Stimulated activated naive CD8-positive, alpha-beta T cell treated with anti-CD3 and anti-CD28 coated beads, Interleukin-15, amount 100 ng/mL, for 72 hours (primary cell): ENCODE measurements around the gene GNG11.

Experiments
- ATAC-seq: fragments of 150-1000 bp; cut with Tn5 transposase; 2 replicates; pipeline ENCODE4 v1.10.0; 2021; ENCODE audit warnings: mild to moderate bottlenecking, moderate library complexity
- DNase-seq, 2 donors: peaks; one replicate each; pipeline ENCODE4 v3.0.0; 2021 to 2022
- H3K27ac Mint-ChIP-seq, 2 donors: one replicate each; pipeline ENCODE4 v1.8.0; 2022; ENCODE audit warnings: mild to moderate bottlenecking in 2 of 2, mixed read lengths in 2 of 2, moderate library complexity in 2 of 2
- H3K27me3 Mint-ChIP-seq: one replicate; pipeline ENCODE4 v1.8.0; 2022; ENCODE audit warnings: mixed read lengths
- H3K4me1 Mint-ChIP-seq: one replicate; pipeline ENCODE4 v1.8.0; 2022; ENCODE audit warnings: mild to moderate bottlenecking, mixed read lengths
- H3K4me3 Mint-ChIP-seq, 2 donors: one replicate each; pipeline ENCODE4 v1.8.0; 2022; ENCODE audit warnings: mild to moderate bottlenecking in 2 of 2, mixed read lengths in 2 of 2, moderate library complexity in 1 of 2
- H3K9me3 Mint-ChIP-seq, 2 donors: one replicate each; pipeline ENCODE4 v1.8.0; 2022; ENCODE audit warnings: mixed read lengths in 2 of 2

The GNG11 gene

DNA sequence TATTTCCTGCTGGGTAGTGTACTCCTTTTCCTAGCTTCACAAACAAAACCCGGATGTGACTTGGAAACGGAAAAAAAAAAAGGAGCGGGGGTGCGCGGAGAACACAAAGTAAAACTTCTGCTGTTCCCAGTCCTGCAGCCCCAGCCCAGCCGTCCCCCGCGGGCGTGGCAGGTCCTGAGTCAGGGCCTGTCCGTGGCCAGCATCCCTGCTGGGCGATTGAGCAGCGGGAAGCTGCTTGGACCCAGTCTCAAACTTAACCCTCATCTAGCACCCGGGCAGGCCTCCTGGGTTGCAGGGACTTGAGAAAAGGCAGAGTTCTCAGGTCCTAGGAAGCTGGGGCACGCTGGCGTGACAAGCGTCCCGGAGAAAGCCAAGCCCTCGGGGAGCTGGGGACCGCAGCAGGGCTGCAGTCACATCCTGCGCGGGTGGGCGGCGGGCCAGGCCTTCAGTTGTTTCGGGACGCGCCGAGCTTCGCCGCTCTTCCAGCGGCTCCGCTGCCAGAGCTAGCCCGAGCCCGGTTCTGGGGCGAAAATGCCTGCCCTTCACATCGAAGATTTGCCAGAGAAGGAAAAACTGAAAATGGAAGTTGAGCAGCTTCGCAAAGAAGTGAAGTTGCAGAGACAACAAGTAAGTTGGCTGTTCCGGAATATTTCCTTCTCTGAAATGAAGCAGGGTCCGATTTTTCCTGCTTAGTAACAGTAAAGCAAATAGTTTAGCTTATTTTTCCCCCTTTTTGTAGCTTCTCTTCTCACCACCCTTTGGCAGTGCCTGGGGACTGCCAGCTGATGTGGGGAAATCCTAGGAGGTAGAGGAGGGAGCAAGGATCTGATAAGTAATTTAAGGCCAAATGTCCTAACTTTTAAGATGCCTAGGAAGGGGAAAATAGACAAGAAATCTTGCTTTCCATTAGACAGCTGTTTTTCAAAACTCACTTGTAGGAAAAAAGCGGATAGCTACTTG, at the start of gene GNG11:
TSS of gene GNG11 (plus strand) at position 129 of the 960 bp plus-strand sequence. CDS start at position 532, 403 bp downstream.
- no peaks in the 10 kb centered on the region for H3K9me3 Mint-ChIP-seq
- H3K4me3 Mint-ChIP-seq, result peak within 1 kb of the TSS; percentile 56 to 79
- H3K27me3 Mint-ChIP-seq, result peaks cover 67% of the 10 kb centered on the region
- ATAC-seq, result peak; percentile 91
- no peak within 1 kb of the TSS for H3K27ac Mint-ChIP-seq
- no peaks in the 10 kb centered on the region for H3K4me1 Mint-ChIP-seq
- DNase-seq, result peak; percentile 21 to 29

DNA sequence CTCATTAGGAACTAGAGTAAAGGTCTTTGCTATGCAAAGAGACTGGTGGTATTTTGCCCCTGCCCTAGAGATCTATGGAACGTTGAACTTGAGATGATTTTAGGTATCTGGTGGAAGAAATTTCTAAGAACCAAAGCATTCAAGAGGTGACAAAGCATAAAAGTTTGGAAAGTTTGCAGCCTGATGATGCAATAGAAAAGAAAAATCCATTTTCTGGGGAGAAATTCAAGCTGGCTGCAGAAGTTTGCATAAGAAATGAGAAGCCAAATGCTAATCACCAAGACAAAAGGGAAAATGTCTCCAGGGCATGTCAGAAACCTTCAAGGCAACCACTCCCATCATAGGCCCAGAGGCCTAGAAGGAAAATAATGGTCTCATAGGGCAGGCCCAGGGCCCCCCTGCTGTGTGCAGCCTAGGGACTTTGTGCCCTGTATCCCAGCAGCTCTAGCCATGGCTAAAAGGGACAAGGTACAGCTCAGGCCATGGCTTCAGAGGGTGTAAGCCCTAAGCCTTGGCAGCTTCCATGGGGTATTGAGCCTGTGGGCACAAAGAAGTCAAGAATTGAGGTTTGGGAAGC, 47.4 kb upstream of the GNG11 start:
- DNase-seq (no peak), ATAC-seq (no peak)
- no peak overlapping the region for H3K27ac Mint-ChIP-seq
- H3K9me3 Mint-ChIP-seq, result peaks cover 3 to 7% of the 10 kb centered on the region in 2 donors
- no peak overlapping the region for H3K4me3 Mint-ChIP-seq
- no peaks in the 10 kb centered on the region for H3K4me1 Mint-ChIP-seq
- H3K27me3 Mint-ChIP-seq, result no peaks in the 10 kb centered on the region

DNA sequence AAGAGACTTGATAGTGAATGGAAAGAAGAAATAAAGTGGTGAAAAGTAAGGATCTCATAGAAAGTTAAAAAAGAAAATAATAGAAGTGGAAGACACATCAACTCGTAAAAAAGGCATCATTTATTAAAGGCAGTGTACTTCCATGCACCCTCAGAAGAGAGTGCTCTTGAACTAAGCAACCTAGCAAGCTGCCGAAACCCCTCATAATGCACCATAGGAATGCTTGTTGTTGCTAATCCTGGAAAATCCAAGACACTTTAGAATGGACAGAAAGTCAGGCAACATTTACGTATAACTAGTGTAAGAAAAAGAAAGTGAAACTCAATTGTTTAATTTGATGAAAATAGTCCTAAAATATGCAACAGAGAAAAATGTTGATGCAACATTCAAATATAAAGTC, 43.8 kb upstream of the GNG11 start:
- Mint-ChIP-seq H3K4me1 (no peaks in the 10 kb centered on the region), H3K27me3 (no peaks in the 10 kb centered on the region), H3K4me3 (no peak overlapping the region), H3K9me3 (peaks cover 7 to 19% of the 10 kb centered on the region in 2 donors), H3K27ac (no peak overlapping the region)
- DNase-seq (no peak), ATAC-seq (no peak)

DNA sequence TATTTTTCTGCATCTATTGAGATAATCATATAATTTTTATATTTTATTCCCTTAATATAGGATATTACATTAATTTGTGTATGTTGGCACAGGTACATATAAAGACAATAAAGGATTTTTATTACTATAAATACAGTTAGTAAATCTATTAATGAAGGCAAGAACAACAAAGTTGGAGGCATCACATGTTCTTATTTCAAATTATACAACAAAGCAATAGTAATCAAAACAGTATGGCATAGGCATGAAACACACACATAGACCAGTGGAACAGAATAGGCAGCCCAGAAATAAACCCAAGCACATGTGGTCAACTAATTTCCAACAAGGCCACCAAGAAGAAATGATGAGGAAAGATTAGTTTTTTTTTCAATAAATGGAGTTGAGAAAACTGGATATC, 42.2 kb upstream of the GNG11 start:
- Mint-ChIP-seq H3K4me3 (no peak overlapping the region), H3K27ac (no peak overlapping the region), H3K27me3 (no peaks in the 10 kb centered on the region), H3K9me3 (peaks cover 4 to 12% of the 10 kb centered on the region in 2 donors), H3K4me1 (no peaks in the 10 kb centered on the region)
- ATAC-seq (no peak), DNase-seq (no peak)

DNA sequence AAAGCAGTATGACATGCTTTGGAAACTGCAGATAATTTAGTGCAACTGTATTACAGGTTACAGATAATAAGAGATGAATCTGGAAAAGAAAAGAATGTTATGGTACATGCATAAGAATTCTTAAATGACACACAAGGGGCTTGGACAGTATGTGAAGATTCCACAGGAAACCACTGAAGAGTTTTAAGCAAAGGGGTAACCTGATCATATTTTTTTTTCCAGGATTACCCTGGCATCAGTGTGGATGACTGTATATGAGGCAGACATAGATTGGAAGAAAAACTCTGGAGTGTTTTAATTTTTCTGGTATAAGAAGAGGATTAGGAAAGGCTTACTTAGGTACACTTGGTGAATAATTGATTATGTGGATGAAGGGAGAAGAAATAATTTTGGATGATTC, 39.1 kb upstream of the GNG11 start:
- peaks cover 4 to 12% of the 10 kb centered on the region in 2 donors for H3K9me3 Mint-ChIP-seq
- H3K27me3 Mint-ChIP-seq, result no peaks in the 10 kb centered on the region
- no peak overlapping the region for H3K4me3 Mint-ChIP-seq
- no peak overlapping the region for H3K27ac Mint-ChIP-seq
- no peak for DNase-seq
- no peaks in the 10 kb centered on the region for H3K4me1 Mint-ChIP-seq
- ATAC-seq, result no peak

DNA sequence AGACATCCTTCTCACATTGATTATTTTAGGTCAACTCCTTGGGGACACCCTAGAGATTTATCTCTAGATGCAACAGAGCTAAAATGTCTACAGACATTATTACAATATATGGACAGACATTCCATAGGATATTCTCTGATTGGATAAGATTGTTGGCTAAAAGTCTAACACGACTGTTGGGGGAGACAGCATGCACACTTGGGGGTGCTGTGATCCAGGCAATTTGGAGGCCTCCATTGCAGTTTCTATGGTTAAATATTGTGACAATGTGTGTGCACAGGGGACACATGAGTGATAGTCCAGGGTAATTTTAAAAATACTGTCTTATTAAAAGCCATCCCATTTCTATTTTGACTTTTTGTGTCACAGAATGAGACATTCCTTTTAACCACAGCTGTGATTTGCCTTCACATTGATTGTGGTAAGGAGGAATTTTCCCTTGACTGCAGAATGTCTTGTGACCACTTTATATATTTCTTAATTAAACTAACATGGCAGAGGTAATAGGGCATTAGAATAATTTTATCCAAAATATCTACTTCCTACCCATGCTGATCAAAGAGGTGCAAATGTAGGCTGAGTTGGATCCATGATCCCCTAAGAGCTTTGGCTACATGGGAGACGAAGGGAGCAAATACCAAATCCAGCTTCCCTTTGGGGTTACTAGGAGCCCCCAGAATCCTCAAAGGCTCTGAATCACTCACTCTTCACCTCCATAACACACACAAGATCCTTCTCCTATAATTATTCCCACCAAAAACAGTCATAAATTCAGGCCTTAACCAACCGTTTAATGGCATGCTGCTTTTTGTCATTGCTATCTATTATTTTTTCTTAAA, 38.2 kb upstream of the GNG11 start:
- Mint-ChIP-seq H3K9me3 (peaks cover 4 to 12% of the 10 kb centered on the region in 2 donors), H3K4me1 (no peaks in the 10 kb centered on the region), H3K27me3 (peaks cover 6% of the 10 kb centered on the region), H3K27ac (no peak overlapping the region), H3K4me3 (no peak overlapping the region)
- DNase-seq, result no peak
- ATAC-seq, result no peak

DNA sequence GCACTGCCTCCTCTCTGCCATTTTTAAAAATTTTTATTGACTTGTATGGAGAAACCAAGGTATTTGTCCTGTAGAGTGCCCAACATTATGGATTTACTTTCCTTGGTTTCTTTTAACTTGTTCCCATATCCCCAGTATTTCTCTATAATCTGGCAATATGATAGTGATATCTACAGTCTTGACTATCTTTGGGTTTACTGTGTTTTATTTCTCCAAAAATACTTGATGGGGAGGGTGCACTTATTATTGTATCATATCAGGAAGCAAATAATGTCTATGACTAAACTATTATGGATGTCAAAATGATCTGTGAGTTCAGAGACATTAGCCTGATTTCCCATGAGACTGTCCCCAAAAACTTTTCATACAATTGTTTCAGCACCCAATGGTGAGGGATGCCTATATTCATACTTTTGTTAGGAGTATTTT, 37.6 kb upstream of the GNG11 start:
- Mint-ChIP-seq H3K4me1 (no peaks in the 10 kb centered on the region), H3K9me3 (peaks cover 4 to 12% of the 10 kb centered on the region in 2 donors), H3K4me3 (no peak overlapping the region), H3K27me3 (peaks cover 12% of the 10 kb centered on the region), H3K27ac (no peak overlapping the region)
- DNase-seq (no peak), ATAC-seq (no peak)

DNA sequence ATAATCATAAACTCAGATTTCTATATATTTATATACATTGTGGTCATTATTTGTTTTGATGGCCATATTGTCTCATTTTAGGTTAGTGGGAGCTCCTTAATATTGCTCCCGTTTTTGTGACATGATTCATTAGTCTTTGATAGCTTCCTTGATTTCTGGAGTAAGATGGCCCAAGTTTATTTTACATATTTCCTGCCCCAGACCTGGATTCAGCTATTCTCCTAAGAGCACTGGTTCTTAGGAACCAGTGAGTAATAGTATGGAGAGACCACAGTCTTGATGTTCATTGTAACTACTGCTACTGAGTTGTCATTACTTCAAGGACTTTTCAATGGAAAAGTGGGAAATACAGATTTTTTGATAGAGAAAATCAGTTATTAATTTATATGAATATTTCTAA, 37.0 kb upstream of the GNG11 start:
- DNase-seq (no peak), ATAC-seq (no peak)
- H3K9me3 Mint-ChIP-seq, result peaks cover 1 to 8% of the 10 kb centered on the region in 2 donors
- H3K4me3 Mint-ChIP-seq, result no peak overlapping the region
- H3K27ac Mint-ChIP-seq, result no peak overlapping the region
- H3K27me3 Mint-ChIP-seq, result peaks cover 19% of the 10 kb centered on the region
- H3K4me1 Mint-ChIP-seq, result peaks cover under 1% of the 10 kb centered on the region

DNA sequence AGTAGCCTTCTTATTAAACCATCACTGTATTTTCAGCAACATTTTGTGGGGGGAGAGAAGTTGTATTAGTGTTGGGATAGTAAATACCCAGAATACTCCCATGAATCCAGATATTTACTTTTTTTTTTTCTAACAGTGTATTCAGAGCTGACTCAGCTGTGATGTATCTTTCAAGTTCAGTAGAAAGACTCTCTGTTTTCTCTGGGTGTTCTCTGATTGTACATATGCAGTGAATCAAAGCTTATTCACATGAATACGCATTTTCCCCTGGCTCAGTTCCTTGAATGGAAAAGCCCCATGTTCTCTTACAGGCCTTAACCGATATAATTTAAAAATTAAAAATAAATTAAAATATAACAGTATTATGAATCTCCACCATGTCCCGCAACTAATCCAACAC, 32.3 kb upstream of the GNG11 start:
- DNase-seq (no peak), ATAC-seq (no peak)
- peak overlapping the region in 1 of 2 donors; percentile 87 for H3K4me3 Mint-ChIP-seq
- no peak overlapping the region for H3K27ac Mint-ChIP-seq
- H3K4me1 Mint-ChIP-seq, result peaks cover 14% of the 10 kb centered on the region
- no peaks in the 10 kb centered on the region for H3K9me3 Mint-ChIP-seq
- H3K27me3 Mint-ChIP-seq, result peaks cover 53% of the 10 kb centered on the region

DNA sequence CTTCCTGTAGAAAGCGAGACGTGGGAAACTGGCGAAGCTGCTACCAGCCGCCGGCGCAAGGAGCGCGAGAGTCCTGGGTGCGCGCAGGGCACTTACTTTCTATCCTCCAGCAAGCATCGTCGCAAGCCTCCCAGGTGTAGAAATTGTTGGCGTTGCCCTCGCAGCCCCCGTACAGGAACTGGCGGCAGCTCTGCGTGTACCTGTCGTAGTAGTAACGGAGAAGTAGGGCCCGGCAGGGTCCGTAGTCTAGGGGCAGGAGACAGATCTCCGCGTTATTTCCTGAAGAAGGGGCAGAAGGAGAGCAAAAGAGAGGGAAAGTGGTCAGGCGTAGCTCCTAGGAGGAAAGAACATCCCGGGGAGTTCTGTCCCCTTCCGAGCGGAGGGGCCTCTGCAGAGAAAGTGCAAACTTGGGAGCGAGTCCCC, 31.5 kb upstream of the GNG11 start:
- Mint-ChIP-seq H3K9me3 (no peaks in the 10 kb centered on the region), H3K27me3 (peaks cover 54% of the 10 kb centered on the region), H3K4me1 (peaks cover 14% of the 10 kb centered on the region), H3K27ac (peak overlapping the region in 1 of 2 donors; percentile 80), H3K4me3 (peak overlapping the region; percentile 87 to 89)
- ATAC-seq (peak; percentile 62), DNase-seq (peak in 1 of 2 donors; percentile 14)

DNA sequence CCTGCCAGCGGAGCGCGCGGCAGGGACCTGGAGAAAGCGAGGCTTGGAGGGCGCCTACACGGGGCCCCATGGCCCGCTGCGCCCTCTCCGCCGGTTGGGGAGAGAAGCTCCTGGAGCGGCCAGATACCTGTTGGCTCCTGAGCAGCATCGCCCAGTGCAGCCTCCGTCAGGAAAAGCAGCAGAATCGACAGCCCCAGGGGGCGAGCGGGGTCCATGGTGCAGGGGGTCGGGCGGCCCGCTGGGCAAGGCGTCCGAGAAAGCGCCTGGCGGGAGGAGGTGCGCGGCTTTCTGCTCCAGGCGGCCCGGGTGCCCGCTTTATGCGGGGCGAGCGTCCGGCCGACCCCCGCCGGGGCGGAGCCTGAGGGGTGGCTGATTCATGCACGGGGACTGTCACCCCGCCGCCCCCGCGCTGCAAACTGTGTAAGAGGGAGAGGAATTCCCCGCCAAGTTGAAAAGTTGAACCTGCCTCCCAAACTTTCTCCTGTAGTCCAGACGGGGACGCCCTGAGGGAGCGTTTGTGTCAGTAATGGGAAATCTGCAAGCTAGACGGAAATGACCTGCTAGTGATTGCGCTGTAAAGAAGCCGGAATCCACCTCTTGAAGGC, 31.0 kb upstream of the GNG11 start, which contains the start of gene TFPI2:
TSS of gene TFPI2 (minus strand) at position 290 of the 605 bp plus-strand sequence. CDS start at position 215, 75 bp downstream.
- peak within 1 kb of the TSS; percentile 87 to 89 for H3K4me3 Mint-ChIP-seq
- DNase-seq (peak; percentile 20 to 24), ATAC-seq (peak; percentile 74)
- H3K9me3 Mint-ChIP-seq, result no peaks in the 10 kb centered on the region
- peak within 1 kb of the TSS in 1 of 2 donors; percentile 80 for H3K27ac Mint-ChIP-seq
- peaks cover 14% of the 10 kb centered on the region for H3K4me1 Mint-ChIP-seq
- H3K27me3 Mint-ChIP-seq, result peaks cover 54% of the 10 kb centered on the region

DNA sequence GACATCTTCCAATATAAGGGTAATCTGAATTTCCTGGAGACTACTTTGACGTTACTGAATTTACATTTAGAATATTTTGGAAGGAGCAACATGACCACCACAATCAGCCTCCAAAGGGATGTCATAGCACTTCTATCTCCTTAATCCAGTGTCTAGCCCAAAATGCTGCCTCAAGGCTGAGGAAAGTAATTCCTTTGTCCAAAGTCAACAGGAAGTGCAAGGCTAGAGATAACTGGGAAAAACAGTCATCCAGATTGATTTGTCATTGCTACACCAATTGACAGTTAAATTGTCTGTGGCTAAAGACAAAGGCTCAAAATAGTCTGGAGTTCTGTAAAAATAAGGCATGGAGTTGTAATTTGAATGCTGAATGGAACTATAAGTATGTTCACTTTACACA, 27.1 kb upstream of the GNG11 start:
- no peaks in the 10 kb centered on the region for H3K9me3 Mint-ChIP-seq
- H3K4me1 Mint-ChIP-seq, result peaks cover 14% of the 10 kb centered on the region
- H3K27ac Mint-ChIP-seq, result no peak overlapping the region
- H3K27me3 Mint-ChIP-seq, result peaks cover 55% of the 10 kb centered on the region
- no peak for ATAC-seq
- H3K4me3 Mint-ChIP-seq, result no peak overlapping the region
- DNase-seq, result no peak

DNA sequence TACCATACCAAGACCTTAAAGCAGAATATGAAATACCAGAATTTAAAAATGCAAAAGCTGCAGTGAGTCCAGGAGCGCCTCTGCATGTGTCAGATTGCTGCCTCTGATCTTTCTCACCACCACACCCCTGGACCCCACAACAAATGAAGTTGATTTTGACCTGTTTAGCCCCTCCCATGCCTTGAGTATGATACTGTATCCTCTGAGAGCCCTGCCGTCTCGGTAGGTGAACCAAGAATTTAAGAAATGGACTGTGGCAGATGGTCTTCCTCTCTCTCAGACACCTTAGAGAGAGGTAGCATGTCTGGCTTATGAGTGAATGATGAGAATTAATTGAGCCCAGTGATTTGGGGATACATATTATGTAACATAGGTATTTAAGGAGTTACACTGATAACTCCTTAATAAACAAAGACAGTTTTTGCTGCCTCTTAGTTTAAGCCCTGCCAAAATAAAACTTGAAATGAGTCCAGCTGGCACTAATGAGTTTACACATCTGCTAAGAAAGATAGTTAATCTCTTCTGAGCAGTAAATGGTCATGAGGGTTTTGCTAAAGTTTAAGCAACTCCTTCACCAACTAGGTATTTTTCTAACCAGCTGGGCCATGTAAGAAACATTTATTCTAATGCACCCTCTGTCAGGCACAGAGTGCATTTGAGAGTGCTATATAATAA, 26.4 kb upstream of the GNG11 start:
- no peaks in the 10 kb centered on the region for H3K9me3 Mint-ChIP-seq
- no peak for ATAC-seq
- no peak overlapping the region for H3K4me3 Mint-ChIP-seq
- peaks cover 55% of the 10 kb centered on the region for H3K27me3 Mint-ChIP-seq
- peaks cover 9% of the 10 kb centered on the region for H3K4me1 Mint-ChIP-seq
- no peak overlapping the region for H3K27ac Mint-ChIP-seq
- no peak for DNase-seq

DNA sequence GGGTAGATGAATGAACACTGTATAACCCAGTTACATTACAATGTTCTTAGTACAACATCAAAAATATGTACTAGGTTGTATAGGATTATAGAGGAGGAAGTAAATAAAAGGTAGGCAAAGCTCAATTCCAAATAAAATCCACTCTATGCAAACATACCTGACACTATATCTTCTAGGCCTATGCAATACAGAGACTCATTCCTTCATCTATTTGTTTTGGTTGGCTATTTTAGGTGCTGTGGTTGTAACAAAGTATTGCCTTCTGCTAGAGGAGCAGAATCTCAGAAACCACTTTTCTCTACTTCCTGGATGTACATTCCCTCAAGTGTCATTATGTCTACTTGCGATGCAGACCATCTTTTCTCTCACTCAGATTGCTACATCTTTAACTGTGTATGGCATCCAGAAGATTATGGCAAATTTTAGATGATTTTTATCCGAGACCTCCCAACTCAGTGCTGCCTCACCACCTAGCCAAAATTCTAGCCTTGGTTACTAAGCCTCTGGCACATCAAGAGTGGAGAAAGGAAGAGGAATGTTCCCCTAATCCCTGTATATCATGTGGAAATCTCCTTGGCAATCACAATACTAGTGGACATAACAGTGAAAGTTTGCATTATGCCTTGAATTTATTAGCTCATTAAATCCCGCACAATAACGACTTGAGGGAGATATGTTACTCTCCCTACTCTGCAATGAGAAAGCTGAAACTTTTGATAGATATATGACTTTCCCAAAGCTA, 25.5 kb upstream of the GNG11 start:
- H3K27me3 Mint-ChIP-seq, result peaks cover 48% of the 10 kb centered on the region
- ATAC-seq, result no peak
- H3K27ac Mint-ChIP-seq, result no peak overlapping the region
- H3K9me3 Mint-ChIP-seq, result no peaks in the 10 kb centered on the region
- no peaks in the 10 kb centered on the region for H3K4me1 Mint-ChIP-seq
- no peak overlapping the region for H3K4me3 Mint-ChIP-seq
- no peak for DNase-seq
